AG09309 (cell line): Measurements from ENCODE around the gene UNK.

Source experiments
- DNase-seq: peaks from one replicate; pipeline ENCODE4 v3.0.0-alpha.2; 2010; ENCODE audit warnings: low read depth
- H3K4me3 ChIP-seq: 2 replicates; pipeline ENCODE4 v1.5.1; 2011; ENCODE audit warnings: mild to moderate bottlenecking, low read depth, low read length, moderate library complexity; ENCODE audit not compliant: control insufficient read depth
- CTCF ChIP-seq: IDR thresholded peaks from 2 replicates; pipeline ENCODE4 v1.5.1; 2011; ENCODE audit warnings: mild to moderate bottlenecking, low read depth, low read length, inconsistent platforms; ENCODE audit not compliant: insufficient read depth, control insufficient read depth; ENCODE audit errors: missing control alignments

Gene UNK

GRCh38 chr17:75784473-75785015, at the start of gene UNK:
Gene UNK (plus strand): TSS chr17:75784806. CDS start chr17:75784881, 75 bp downstream.
- TF ChIP-seq CTCF = no peak

GRCh38 chr17:75736173-75736835, 48.3 kb upstream of the UNK start:
- H3K4me3 ChIP-seq = no peak overlapping the region
- no peak for DNase-seq
- TF ChIP-seq CTCF = no peak

More at GRCh38 chr17:75784473-75785015, at the start of gene UNK:
- H3K4me3 ChIP-seq = peak within 1 kb of the TSS; percentile 49
- DNase-seq = peak; percentile 99

GRCh38 chr17:75737133-75737962, 47.3 kb upstream of the UNK start:
- H3K4me3 ChIP-seq = no peak overlapping the region
- DNase-seq = no peak

GRCh38 chr17:75738218-75738802, 46.3 kb upstream of the UNK start:
- H3K4me3 ChIP-seq = no peak overlapping the region
- no peak for TF ChIP-seq CTCF
- DNase-seq = no peak

More at GRCh38 chr17:75737133-75737962, 47.3 kb upstream of the UNK start:
- TF ChIP-seq CTCF = no peak

- no peak overlapping the region for H3K4me3 ChIP-seq
- no peak for DNase-seq
- no peak for TF ChIP-seq CTCF
These were observed 45.4 kb upstream of the UNK start for GRCh38 chr17:75739174-75739573.

GRCh38 chr17:75739801-75740200, 44.8 kb upstream of the UNK start:
- no peak overlapping the region for H3K4me3 ChIP-seq
- DNase-seq = no peak
- TF ChIP-seq CTCF = no peak
